GM12878 (cell line): ENCODE measurements around the gene MARK4.

ENCODE experiments used
- EP300 ChIP-seq, 2 experiments: fragments of 150-350 bp in 1 of 2; IDR thresholded peaks; 2 replicates each; pipeline ENCODE4 v1.6.1; 2011 to 2012; ENCODE audit warnings: low read depth in 2 of 2, low read length in 2 of 2, borderline replicate concordance in 1 of 2, improper control_type of control experiment in 1 of 2, inconsistent platforms in 1 of 2; ENCODE audit not compliant: control insufficient read depth in 1 of 2
- GABPA ChIP-seq: IDR thresholded peaks from 2 replicates; pipeline ENCODE4 v1.6.1; 2014; ENCODE audit warnings: antibody characterized with exemption, low read depth, mild to moderate bottlenecking, inconsistent platforms
- HDAC6 ChIP-seq: fragments of 200-600 bp; sonication (generic); IDR thresholded peaks from one replicate; pipeline ENCODE4 v1.8.0; 2017; ENCODE audit warnings: antibody characterized with exemption; ENCODE audit not compliant: unreplicated experiment
- JUND ChIP-seq: IDR thresholded peaks from 2 replicates; pipeline ENCODE4 v1.6.1; 2012; ENCODE audit warnings: low read depth, mild to moderate bottlenecking, low read length, improper control_type of control experiment, moderate library complexity
- NFIC ChIP-seq: IDR thresholded peaks from 2 replicates; pipeline ENCODE4 v1.6.1; 2012; ENCODE audit warnings: low read depth, mild to moderate bottlenecking, inconsistent platforms, low read length, moderate library complexity
- PML ChIP-seq: IDR thresholded peaks from 2 replicates; pipeline ENCODE4 v1.6.1; 2012; ENCODE audit warnings: low read length, inconsistent platforms
- RFX5 ChIP-seq: IDR thresholded peaks from 2 replicates; pipeline ENCODE4 v1.6.1; 2011; ENCODE audit warnings: low read depth, low read length, improper control_type of control experiment
- TAF1 ChIP-seq: IDR thresholded peaks from 2 replicates; pipeline ENCODE4 v1.6.1; 2011; ENCODE audit warnings: mild to moderate bottlenecking, low read depth, low read length, borderline replicate concordance
- TF ChIP-seq, protein P1 (sequence below), 3 experiments: IDR thresholded peaks in 2 of 3; conservative IDR thresholded peaks in 1 of 3; 2 replicates each; pipeline ENCODE4 v1.5.1; 2011; ENCODE audit warnings: low read depth in 3 of 3, low read length in 3 of 3, mild to moderate bottlenecking in 3 of 3, control low read depth in 2 of 3, moderate library complexity in 2 of 3, inconsistent platforms in 1 of 3, mixed read lengths in 1 of 3; ENCODE audit not compliant: control insufficient read depth in 2 of 3, insufficient read depth in 1 of 3; ENCODE audit errors: extremely low read depth in 1 of 3

DNA sequence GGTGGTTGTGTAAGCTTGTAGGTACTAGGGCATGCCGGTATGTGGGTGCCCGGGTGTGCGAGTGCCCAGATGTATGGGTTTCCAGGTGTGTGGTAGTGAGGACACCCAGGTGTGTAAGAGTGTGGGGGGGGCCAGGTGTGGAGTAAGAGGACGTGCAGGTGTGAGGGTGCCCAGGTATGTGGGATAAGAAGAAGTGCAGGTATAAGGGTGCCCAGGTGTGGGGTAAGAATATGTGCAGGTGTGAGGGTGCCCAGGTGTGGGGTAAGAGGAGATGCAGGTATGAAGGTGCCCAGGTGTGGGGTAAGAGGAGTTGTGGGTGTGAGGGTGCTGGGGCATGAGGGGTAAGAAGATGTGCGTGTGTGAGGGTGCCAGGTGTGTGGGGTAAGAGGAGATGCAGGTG lies 14.3 kb downstream of the MARK4 start:
- TF ChIP-seq RFX5 (no peak), GABPA (no peak), JUND (no peak), HDAC6 (no peak), EP300 (IDR thresholded peaks at IDR 0.05; ENCODE audit: borderline replicate concordance in 1 of 2, control insufficient read depth in 1 of 2, low read depth in 2 of 2, low read length in 2 of 2) (no peak), TAF1 (no peak), PML (no peak), NFIC (no peak)
- TF ChIP-seq, protein P1, sequence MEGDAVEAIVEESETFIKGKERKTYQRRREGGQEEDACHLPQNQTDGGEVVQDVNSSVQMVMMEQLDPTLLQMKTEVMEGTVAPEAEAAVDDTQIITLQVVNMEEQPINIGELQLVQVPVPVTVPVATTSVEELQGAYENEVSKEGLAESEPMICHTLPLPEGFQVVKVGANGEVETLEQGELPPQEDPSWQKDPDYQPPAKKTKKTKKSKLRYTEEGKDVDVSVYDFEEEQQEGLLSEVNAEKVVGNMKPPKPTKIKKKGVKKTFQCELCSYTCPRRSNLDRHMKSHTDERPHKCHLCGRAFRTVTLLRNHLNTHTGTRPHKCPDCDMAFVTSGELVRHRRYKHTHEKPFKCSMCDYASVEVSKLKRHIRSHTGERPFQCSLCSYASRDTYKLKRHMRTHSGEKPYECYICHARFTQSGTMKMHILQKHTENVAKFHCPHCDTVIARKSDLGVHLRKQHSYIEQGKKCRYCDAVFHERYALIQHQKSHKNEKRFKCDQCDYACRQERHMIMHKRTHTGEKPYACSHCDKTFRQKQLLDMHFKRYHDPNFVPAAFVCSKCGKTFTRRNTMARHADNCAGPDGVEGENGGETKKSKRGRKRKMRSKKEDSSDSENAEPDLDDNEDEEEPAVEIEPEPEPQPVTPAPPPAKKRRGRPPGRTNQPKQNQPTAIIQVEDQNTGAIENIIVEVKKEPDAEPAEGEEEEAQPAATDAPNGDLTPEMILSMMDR (IDR thresholded peaks at IDR 0.05 in 2 of 3, conservative IDR thresholded peaks at IDR 0.05 in 1 of 3; ENCODE audit: control insufficient read depth in 2 of 3, extremely low read depth in 1 of 3, insufficient read depth in 1 of 3, low read depth in 3 of 3, low read length in 3 of 3), result no peak
